HAP-1 (cell line): ENCODE measurements around the gene SMARCE1.
"Not testable (repeated sequence)": the region's sequence is repeated elsewhere in the genome, so short reads cannot be mapped to it uniquely, and the experiment has no call there.

Experiments used
- DNase-seq, 2 experiments: peaks; one replicate each; pipeline ENCODE4 v3.0.0-alpha.2; 2016 to 2020; ENCODE audit warnings: low spot score in 2 of 2
- H3K27me3 ChIP-seq: fragments of 250-450 bp; sonication (Bioruptor Pico); 2 replicates; pipeline ENCODE4 v1.5.1; 2020; ENCODE audit warnings: low read depth, mild to moderate bottlenecking, moderate library complexity
- H3K36me3 ChIP-seq: fragments of 250-450 bp; sonication (Bioruptor Pico); replicated peaks from 2 replicates; pipeline ENCODE4 v1.5.1; 2020; ENCODE audit warnings: mild to moderate bottlenecking
- H3K4me1 ChIP-seq: fragments of 250-450 bp; sonication (Bioruptor Pico); 2 replicates; pipeline ENCODE4 v1.5.1; 2020; ENCODE audit warnings: mild to moderate bottlenecking
- H3K4me3 ChIP-seq: fragments of 250-450 bp; sonication (Bioruptor Pico); 2 replicates; pipeline ENCODE4 v1.5.1; 2020; ENCODE audit warnings: mild to moderate bottlenecking, moderate library complexity
- H3K9me3 ChIP-seq: fragments of 250-450 bp; sonication (Bioruptor Pico); 2 replicates; pipeline ENCODE4 v1.5.1; 2020; ENCODE audit warnings: mild to moderate bottlenecking, moderate library complexity
- in situ Hi-C: fragments of 300-500 bp; cut with MboI; formaldehyde crosslinking; loops from 3 replicates; pipeline ENCODE4 v1.14.3; 2020; ENCODE audit warnings: low sequenced_read_pairs, inconsistent platforms, mixed read lengths

The SMARCE1 gene

DNA sequence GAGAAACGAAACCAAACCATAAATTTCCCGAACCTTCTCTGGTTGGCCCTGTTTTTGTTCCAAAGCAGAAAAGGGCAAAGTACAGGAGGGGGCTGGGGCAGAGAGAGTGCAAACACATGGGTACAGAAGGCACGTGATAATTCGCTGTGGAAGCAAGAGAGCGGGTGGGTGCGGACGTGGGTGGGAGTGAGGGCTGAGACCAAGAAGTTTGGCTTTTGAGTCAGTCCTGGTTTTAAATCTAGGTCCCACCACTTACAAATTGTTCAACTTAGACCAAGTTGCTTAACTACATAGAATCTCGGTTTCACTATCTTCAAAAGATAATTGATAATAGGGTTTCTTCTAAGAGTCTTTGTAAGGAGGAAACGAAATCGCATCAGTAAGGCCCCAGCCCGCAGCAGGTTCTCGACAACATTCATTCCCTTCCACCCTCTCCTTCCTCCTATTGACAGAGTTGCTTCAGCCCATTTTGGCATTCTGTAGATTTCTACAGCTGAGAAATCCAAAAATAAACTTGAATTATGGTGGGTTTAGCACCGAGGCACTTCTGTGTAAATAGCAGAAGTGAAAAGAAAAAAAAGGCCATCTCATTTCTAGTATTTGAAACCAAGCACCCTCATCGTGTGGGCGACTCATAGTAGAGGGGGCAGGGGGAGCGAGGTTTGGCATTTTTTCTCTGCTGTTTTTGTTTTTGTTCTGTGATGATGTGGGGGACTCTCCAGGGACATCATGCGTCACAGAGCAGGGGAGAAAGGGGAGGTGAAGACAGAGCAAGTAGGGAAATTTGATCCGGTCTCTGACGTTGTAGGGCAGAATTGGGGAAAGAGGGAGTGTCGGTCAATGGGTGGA, 48.8 kb downstream of the SMARCE1 start:
- Histone ChIP-seq H3K9me3 (no peaks in the 10 kb centered on the region), H3K4me1 (no peaks in the 10 kb centered on the region), H3K36me3 (no peaks in the 10 kb centered on the region), H3K27me3 (no peaks in the 10 kb centered on the region), H3K4me3 (no peak overlapping the region)
- DNase-seq, result no peak
- in situ Hi-C loops, result no loop called here

- Histone ChIP-seq H3K9me3 (no peaks in the 10 kb centered on the region), H3K36me3 (no peaks in the 10 kb centered on the region), H3K27me3 (no peaks in the 10 kb centered on the region), H3K4me3 (no peak overlapping the region), H3K4me1 (no peaks in the 10 kb centered on the region)
- in situ Hi-C loops, result no loop called here
- no peak for DNase-seq
These were observed 49.4 kb downstream of the SMARCE1 start for GRCh38 chr17:40598301-40598618.

DNA sequence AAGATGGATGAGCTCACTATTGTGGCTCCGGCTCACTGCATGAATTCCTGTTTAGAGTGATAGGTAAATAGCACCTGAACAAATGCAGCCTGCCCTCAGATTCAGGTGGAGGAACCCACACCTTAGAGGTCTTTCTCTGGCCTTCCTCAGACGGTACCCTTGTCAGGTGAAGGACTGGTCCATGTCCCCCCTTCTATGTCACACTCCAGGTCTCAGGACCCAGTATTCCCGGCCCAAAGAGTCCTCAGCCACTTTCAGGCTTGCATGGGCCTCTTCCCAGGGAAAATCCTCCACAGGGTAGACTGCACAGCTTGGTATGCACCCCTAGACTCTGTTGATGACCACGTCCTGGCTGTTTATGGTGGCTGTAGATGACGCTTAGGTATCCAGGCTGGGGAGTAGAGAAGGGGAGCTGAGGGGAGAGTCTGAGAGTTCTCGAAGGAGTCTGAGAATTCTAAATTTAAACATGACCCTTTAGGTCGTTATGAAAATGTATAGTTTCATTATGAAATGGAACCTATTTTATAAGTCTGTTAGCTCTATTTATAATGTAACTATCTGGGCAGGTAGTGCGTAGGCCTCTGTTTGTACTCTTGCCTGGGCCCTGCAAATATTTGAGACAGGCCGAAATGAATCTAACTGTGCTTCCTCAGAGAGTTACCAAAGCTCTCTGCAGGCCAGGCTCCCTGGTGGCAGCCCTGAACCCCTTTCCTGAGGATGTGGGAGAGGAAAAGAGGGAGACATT, 49.9 kb downstream of the SMARCE1 start:
- no peak for DNase-seq
- Histone ChIP-seq H3K27me3 (no peaks in the 10 kb centered on the region), H3K36me3 (no peaks in the 10 kb centered on the region), H3K4me1 (no peaks in the 10 kb centered on the region), H3K4me3 (no peak overlapping the region), H3K9me3 (no peaks in the 10 kb centered on the region)
- in situ Hi-C loops, result no loop called here

DNA sequence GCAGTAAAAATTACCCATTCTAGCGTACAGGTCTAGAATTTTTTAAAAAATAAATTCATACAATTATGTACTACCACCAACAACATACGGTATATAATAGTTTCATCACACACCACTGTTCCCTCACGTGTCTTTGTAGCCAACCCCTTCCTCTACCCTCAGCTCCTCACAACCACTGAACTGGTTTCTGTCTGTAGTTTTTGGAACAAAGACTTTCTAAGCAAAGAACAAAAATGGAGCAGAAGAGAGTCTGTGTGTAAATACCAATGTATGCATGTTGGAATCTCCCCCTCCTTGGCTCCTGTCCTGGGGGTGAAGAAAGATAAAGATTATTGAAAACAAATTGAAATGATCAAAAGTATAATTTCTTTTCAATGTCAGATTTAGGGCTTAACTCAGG, 50.5 kb downstream of the SMARCE1 start:
- in situ Hi-C loops, result no loop called here

DNA sequence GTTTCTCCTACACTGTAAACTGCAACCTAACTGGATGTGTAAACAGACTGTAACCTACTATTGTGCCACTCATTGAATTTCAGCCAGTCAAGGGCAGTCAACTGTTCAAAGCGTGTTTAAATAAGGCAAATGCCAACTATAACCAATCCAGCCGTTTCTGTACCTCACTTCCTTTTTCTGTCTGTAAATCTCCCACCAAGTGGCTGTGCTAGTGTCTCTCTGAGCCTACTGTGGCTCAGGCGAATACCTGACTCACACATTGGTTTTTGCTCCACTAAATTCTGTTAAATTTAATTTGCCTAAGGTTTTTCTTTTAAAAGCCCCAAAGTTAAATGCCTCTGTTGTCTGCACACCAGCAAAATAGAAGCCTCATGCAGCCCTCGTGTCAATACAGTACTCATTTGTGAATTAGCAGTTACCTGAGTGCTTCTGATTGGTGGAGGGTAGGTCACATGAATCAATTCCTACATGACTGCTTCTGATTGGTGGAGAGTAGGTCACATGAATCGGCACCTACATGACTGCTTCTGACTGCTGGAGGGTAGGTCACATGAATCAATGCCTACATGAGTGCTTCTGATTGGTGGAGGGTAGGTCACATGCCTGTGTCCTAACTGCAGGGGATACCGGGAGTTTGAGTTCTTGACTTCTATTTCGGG, 51.2 kb downstream of the SMARCE1 start:
- in situ Hi-C loops, result no loop called here
- no peak overlapping the region for H3K4me3 ChIP-seq
- H3K36me3 ChIP-seq, result no peaks in the 10 kb centered on the region
- DNase-seq, result peak in 1 of 2 experiments; percentile 44
- H3K9me3 ChIP-seq, result no peaks in the 10 kb centered on the region
- no peaks in the 10 kb centered on the region for H3K4me1 ChIP-seq
- H3K27me3 ChIP-seq, result no peaks in the 10 kb centered on the region

More for the DNA sequence above, 50.5 kb downstream of the SMARCE1 start:
- no peaks in the 10 kb centered on the region for H3K36me3 ChIP-seq
- H3K9me3 ChIP-seq, result no peaks in the 10 kb centered on the region
- H3K4me3 ChIP-seq, result no peak overlapping the region
- no peak for DNase-seq
- H3K4me1 ChIP-seq, result no peaks in the 10 kb centered on the region
- no peaks in the 10 kb centered on the region for H3K27me3 ChIP-seq

GRCh38 chr17:40590742-40591141, 56.9 kb downstream of the SMARCE1 start:
- Histone ChIP-seq H3K27me3 (peaks cover 2% of the 10 kb centered on the region; the same call in 1 of the 2 replicates), H3K4me1 (no peaks in the 10 kb centered on the region), H3K4me3 (no peak overlapping the region), H3K36me3 (no peaks in the 10 kb centered on the region), H3K9me3 (no peaks in the 10 kb centered on the region)
- in situ Hi-C loops, result no loop called here
- no peak for DNase-seq

DNA sequence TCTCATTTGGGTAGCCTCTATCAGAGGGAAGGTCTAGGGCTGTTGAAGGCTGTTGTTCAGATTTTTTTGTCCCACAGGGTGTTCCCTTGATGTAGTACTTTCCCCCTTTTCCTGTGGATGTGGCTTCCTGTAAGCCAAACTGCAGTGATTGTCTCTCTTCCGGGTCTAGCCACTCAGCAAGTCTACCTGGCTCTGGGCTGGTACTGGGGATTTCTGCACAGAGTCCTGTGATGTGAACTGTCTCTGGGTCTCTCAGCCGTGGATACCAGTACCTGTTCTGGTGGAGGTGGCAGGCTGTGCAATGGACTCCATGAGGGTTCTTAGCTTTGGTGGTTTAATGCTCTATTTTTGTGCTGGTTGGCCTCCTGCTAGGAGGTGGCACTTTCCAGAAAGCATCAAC, 59.1 kb downstream of the SMARCE1 start:
- H3K4me3 ChIP-seq, result no peak overlapping the region
- no peaks in the 10 kb centered on the region for H3K9me3 ChIP-seq
- H3K4me1 ChIP-seq, result no peaks in the 10 kb centered on the region
- H3K36me3 ChIP-seq, result no peaks in the 10 kb centered on the region
- H3K27me3 ChIP-seq, result peaks cover 2% of the 10 kb centered on the region; the same call in 1 of the 2 replicates
- no peak for DNase-seq
- in situ Hi-C loops, result no loop called here

GRCh38 chr17:40586264-40586663, 61.4 kb downstream of the SMARCE1 start:
- H3K4me3 ChIP-seq, H3K9me3 ChIP-seq, H3K36me3 ChIP-seq, DNase-seq, in situ Hi-C loops, H3K27me3 ChIP-seq, H3K4me1 ChIP-seq: not testable (repeated sequence)

DNA sequence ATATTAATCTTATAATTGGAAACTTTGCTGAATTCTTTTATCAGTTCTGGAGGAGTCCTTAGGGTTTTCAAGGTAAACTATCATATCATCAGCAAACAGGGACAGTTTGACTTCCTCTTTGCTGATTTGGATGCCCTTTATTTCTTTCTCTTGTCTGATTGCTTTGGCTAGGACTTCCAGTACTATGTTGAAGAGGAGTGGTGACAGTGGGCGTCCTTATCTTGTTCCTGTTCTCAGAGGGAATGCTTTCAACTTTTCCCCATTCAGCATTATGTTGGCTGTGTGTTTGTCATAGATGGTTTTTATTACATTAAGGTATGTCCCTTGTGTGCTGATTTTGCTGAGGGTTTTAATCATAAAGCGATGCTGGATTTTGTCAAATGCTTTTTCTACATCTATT, 62.7 kb downstream of the SMARCE1 start:
- H3K4me3 ChIP-seq, in situ Hi-C loops, H3K9me3 ChIP-seq, H3K27me3 ChIP-seq, H3K4me1 ChIP-seq, H3K36me3 ChIP-seq, DNase-seq: not testable (repeated sequence)

DNA sequence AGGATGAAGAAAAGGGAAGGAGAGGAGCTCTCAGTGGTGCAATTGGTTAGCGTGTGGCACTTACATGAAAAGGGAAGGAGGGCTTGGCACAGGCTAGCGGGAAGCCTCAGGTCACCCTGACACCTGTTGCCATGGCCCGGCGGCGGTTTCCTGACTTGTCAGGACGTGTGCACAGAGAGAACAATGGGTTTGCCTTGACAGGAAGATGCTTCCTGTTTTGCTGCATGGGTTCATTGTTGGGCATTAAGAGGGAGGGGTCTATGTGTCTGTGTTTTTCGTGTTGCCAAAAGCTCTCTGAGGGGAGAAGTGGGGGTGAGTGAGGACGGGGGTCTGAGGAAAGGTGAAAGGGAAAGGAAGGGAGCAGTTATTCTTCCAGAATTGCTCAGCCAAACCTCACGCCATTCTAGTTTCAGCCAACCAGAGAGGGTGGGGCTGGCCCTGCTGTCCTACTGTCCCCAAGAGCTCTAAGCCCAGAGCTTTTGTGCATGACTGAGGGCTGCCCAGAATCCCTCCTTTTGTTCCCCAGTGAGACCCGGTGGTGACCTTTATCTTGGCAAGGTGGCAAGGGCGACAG, 65.2 kb downstream of the SMARCE1 start:
- in situ Hi-C loops, result no loop called here
- no peak overlapping the region for H3K4me3 ChIP-seq
- H3K9me3 ChIP-seq, result no peaks in the 10 kb centered on the region
- H3K27me3 ChIP-seq, result no peaks in the 10 kb centered on the region; the same call in 1 of the 2 replicates
- no peak for DNase-seq
- no peaks in the 10 kb centered on the region for H3K4me1 ChIP-seq
- H3K36me3 ChIP-seq, result no peaks in the 10 kb centered on the region

GRCh38 chr17:40580140-40580539, 67.5 kb downstream of the SMARCE1 start:
- in situ Hi-C loops, result no loop called here
- Histone ChIP-seq H3K4me3 (no peak overlapping the region), H3K36me3 (no peaks in the 10 kb centered on the region)

GRCh38 chr17:40579471-40579870, 68.1 kb downstream of the SMARCE1 start:
- in situ Hi-C loops, result no loop called here

More at GRCh38 chr17:40580140-40580539, 67.5 kb downstream of the SMARCE1 start:
- H3K27me3 ChIP-seq, result no peaks in the 10 kb centered on the region; the same call in 1 of the 2 replicates
- DNase-seq, result no peak
- no peaks in the 10 kb centered on the region for H3K9me3 ChIP-seq
- no peaks in the 10 kb centered on the region for H3K4me1 ChIP-seq

DNA sequence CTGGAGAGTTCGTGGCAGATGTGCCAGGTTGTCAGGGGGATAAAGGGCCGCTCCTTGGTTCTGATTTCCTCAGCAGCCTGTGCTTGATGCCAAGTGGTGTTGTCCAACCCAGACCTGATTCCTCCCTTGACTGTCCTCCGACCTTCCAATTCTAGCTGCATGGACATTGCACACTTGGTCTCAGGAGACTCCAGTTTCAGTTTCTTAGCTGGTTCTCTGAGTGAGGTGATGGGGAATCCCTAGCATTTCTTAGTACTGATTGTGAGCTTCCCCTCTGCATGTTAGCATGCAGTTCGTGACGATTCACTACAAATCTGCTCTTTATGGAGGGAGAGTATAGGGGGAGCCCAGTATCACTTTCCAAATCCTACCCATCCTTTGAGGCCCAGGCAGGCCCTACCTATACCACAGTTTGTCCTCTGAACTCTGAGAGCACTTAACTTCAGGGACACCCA, 70.0 kb downstream of the SMARCE1 start:
- in situ Hi-C loops, result no loop called here

More at GRCh38 chr17:40579471-40579870, 68.1 kb downstream of the SMARCE1 start:
- no peaks in the 10 kb centered on the region for H3K4me1 ChIP-seq
- H3K27me3 ChIP-seq, result no peaks in the 10 kb centered on the region; the same call in 1 of the 2 replicates
- DNase-seq, result no peak
- no peaks in the 10 kb centered on the region for H3K9me3 ChIP-seq
- H3K4me3 ChIP-seq, result no peak overlapping the region
- H3K36me3 ChIP-seq, result no peaks in the 10 kb centered on the region

More for the DNA sequence above, 70.0 kb downstream of the SMARCE1 start:
- H3K9me3 ChIP-seq, result no peaks in the 10 kb centered on the region; the same call in 1 of the 2 replicates
- no peaks in the 10 kb centered on the region for H3K4me1 ChIP-seq
- DNase-seq, result no peak
- H3K4me3 ChIP-seq, result no peak overlapping the region
- no peaks in the 10 kb centered on the region; the same call in 1 of the 2 replicates for H3K27me3 ChIP-seq
- H3K36me3 ChIP-seq, result no peaks in the 10 kb centered on the region
